ENCODE results near the gene WARS2. TPM values are rescaled to one million over a fixed set of nuclear protein-coding genes. Genes with fewer than 3 reads are reported as not detected.
"Not testable (repeated sequence)": the region's sequence is repeated elsewhere in the genome, so short reads cannot be mapped to it uniquely, and the experiment has no call there.

Gene WARS2
- total RNA-seq, 1 donor from 2014 or later, result 11.9 TPM

- no peak overlapping the region for H3K27ac ChIP-seq
These were observed 19.5 kb upstream of the WARS2 start for GRCh38 chr1:119159966-119160365.

GRCh38 chr1:119159111-119159510, 18.7 kb upstream of the WARS2 start:
- no peaks in the 10 kb centered on the region for H3K9me3 ChIP-seq
- intact Hi-C loops (cut with DNase I), result no loop called here
- H3K36me3 ChIP-seq, result peaks cover 19 to 45% of the 10 kb centered on the region in 2 donors
- no peak overlapping the region for H3K27ac ChIP-seq
- H3K4me1 ChIP-seq, result no peaks in the 10 kb centered on the region
- TF ChIP-seq CTCF (IDR thresholded peaks at IDR 0.05), result no peak
- H3K4me3 ChIP-seq, result no peak overlapping the region
- no peaks in the 10 kb centered on the region for H3K27me3 ChIP-seq
- DNase-seq (ENCODE audit: low spot score in 2 of 2), result no peak

More at GRCh38 chr1:119159966-119160365, 19.5 kb upstream of the WARS2 start:
- Histone ChIP-seq H3K4me3 (no peak overlapping the region), H3K27me3 (no peaks in the 10 kb centered on the region), H3K4me1 (no peaks in the 10 kb centered on the region), H3K9me3 (no peaks in the 10 kb centered on the region), H3K36me3 (peaks cover 20 to 45% of the 10 kb centered on the region in 2 donors)
- no peak for DNase-seq (ENCODE audit: low spot score in 2 of 2)
- intact Hi-C loops (cut with DNase I), result no loop called here
- no peak for TF ChIP-seq CTCF (IDR thresholded peaks at IDR 0.05)

DNA sequence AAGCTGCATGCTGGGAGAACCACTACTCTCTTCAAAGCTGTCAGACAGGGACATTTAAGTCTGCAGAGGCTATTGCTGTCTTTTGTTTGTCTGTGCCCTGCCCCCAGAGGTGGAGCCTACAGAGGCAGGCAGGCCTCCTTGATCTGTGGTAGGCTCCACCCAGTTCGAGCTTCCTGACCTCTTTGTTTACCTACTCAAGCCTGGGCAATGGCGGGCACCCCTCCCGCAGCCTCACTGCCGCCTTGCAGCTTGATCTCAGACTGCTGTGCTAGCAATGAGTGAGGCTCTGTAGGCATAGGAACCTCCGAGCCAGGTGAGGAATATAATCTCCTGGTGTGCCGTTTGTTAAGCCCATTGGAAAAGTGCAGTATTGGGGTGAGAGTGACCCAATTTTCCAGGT, 16.3 kb upstream of the WARS2 start:
- H3K4me1 ChIP-seq; H3K9me3 ChIP-seq; H3K27ac ChIP-seq; DNase-seq (ENCODE audit: low spot score in 2 of 2); H3K4me3 ChIP-seq; intact Hi-C loops (cut with DNase I); H3K27me3 ChIP-seq: not testable (repeated sequence)
- peaks cover 16 to 31% of the 10 kb centered on the region in 2 donors for H3K36me3 ChIP-seq

GRCh38 chr1:119155069-119155468, 14.6 kb upstream of the WARS2 start:
- DNase-seq (ENCODE audit: low spot score in 2 of 2); intact Hi-C loops (cut with DNase I): not testable (repeated sequence)

DNA sequence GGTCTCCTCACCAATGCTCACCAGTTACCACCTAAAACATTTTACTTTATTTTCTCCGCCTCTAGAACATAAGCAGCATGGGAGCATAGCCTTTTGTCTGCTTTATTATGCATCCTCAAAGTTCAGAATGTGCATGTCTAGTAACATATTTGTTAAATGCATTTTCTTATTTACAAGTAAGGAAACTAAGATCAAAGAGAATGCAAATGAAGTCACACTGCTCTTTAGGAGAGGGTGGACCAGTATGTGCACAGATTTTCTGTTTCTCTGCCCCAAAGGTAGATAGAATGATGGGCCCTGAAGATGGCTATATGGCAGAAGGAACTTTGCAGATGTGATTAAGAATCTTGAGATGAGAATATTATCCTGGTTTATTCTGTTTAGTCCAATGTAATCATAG, 9.7 kb upstream of the WARS2 start:
- intact Hi-C loops (cut with DNase I), result no loop called here
- Histone ChIP-seq H3K4me3 (no peak overlapping the region), H3K36me3 (no peaks in the 10 kb centered on the region), H3K9me3 (no peaks in the 10 kb centered on the region), H3K27ac (no peak overlapping the region), H3K4me1 (no peaks in the 10 kb centered on the region), H3K27me3 (no peaks in the 10 kb centered on the region)
- DNase-seq (ENCODE audit: low spot score in 2 of 2), result no peak
- TF ChIP-seq CTCF (IDR thresholded peaks at IDR 0.05), result no peak

More at GRCh38 chr1:119155069-119155468, 14.6 kb upstream of the WARS2 start:
- H3K4me1 ChIP-seq, H3K27me3 ChIP-seq, H3K27ac ChIP-seq, H3K9me3 ChIP-seq, H3K4me3 ChIP-seq: not testable (repeated sequence)
- H3K36me3 ChIP-seq, result peaks cover 16 to 31% of the 10 kb centered on the region in 2 donors

DNA sequence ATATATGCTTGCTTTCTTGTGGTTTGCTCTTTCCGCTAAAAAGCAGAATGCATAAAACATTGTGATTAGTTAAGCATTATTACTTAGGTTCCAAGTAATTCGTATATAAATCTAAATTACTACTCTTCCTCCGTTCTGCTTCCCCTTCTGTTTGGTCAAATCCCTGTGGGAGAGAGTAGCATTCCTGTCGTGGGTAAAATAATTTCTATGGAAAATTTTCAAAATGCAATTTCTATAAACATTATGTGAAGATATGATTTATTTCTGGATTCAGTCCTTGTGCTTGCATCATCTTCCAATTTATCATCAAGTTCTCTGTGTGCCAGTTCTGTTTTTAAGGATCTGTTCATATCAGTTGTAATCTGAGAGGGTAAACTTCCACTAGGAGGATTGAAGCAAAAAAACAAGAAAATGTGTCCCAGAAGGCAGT, 7.2 kb upstream of the WARS2 start:
- intact Hi-C loops (cut with DNase I), result loop anchor here (10.0 kb wide), 1 partner anchor 1783 kb away; the partner anchor contains the start of gene MAN1A2

More for the DNA sequence above, 7.2 kb upstream of the WARS2 start:
- DNase-seq (ENCODE audit: low spot score in 2 of 2), result no peak
- Histone ChIP-seq H3K4me3 (no peak overlapping the region), H3K36me3 (no peaks in the 10 kb centered on the region), H3K4me1 (no peaks in the 10 kb centered on the region), H3K27ac (no peak overlapping the region), H3K27me3 (no peaks in the 10 kb centered on the region), H3K9me3 (no peaks in the 10 kb centered on the region)
- no peak for TF ChIP-seq CTCF (IDR thresholded peaks at IDR 0.05)
